Astrocyte (in vitro differentiated cells and primary cell): ENCODE results near the gene ZCCHC3. TPM values are rescaled to one million over a fixed set of nuclear protein-coding genes. Genes with fewer than 3 reads are reported as not detected.

ENCODE experiments used
- DNase-seq: peaks from one replicate; pipeline ENCODE4 v3.0.0-alpha.2; 2010; ENCODE audit warnings: low read depth
- FAIRE-seq: peaks from 2 replicates; lab custom pipeline; 2011; peaks lifted over from hg19 to GRCh38; lab: Jason Lieb, UNC
- H2AFZ ChIP-seq: 2 replicates; pipeline ENCODE4 v1.6.0; 2012; ENCODE audit warnings: low read depth, low read length, inconsistent platforms
- H3K27ac ChIP-seq: 2 replicates; pipeline ENCODE4 v1.5.1; 2011; ENCODE audit warnings: low read depth, low read length, inconsistent platforms
- H3K27me3 ChIP-seq: 2 replicates; pipeline ENCODE4 v1.6.0; 2011; ENCODE audit warnings: low read length, inconsistent platforms; ENCODE audit not compliant: insufficient read depth
- H3K36me3 ChIP-seq: 2 replicates; pipeline ENCODE4 v1.5.1; 2011; ENCODE audit warnings: low read length, inconsistent platforms; ENCODE audit not compliant: insufficient read depth
- H3K4me1 ChIP-seq: 2 replicates; pipeline ENCODE4 v1.5.1; 2011; ENCODE audit warnings: low read length, inconsistent platforms; ENCODE audit not compliant: insufficient read depth
- H3K4me2 ChIP-seq: 2 replicates; pipeline ENCODE4 v1.6.0; 2012; ENCODE audit warnings: low read length, inconsistent platforms
- H3K4me3 ChIP-seq: 2 replicates; pipeline ENCODE4 v1.5.1; 2011; ENCODE audit warnings: low read depth, mild to moderate bottlenecking, low read length, inconsistent platforms; ENCODE audit not compliant: insufficient read depth
- H3K79me2 ChIP-seq: 2 replicates; pipeline ENCODE4 v1.6.0; 2012; ENCODE audit warnings: mild to moderate bottlenecking, low read length, inconsistent platforms; ENCODE audit not compliant: insufficient read depth
- H3K9ac ChIP-seq: 2 replicates; pipeline ENCODE4 v1.6.0; 2012; ENCODE audit warnings: mild to moderate bottlenecking, low read length, inconsistent platforms
- H3K9me3 ChIP-seq: 2 replicates; pipeline ENCODE4 v1.5.1; 2012; ENCODE audit warnings: low read depth, mild to moderate bottlenecking, low read length, inconsistent platforms; ENCODE audit not compliant: insufficient read depth
- H4K20me1 ChIP-seq: 2 replicates; pipeline ENCODE4 v1.6.0; 2012; ENCODE audit warnings: low read length, inconsistent platforms; ENCODE audit not compliant: insufficient read depth
- H3K27ac Mint-ChIP-seq: one replicate; pipeline ENCODE4 v1.8.0; 2021; ENCODE audit warnings: mild to moderate bottlenecking, mixed read lengths; ENCODE audit not compliant: unreplicated experiment
- H3K27me3 Mint-ChIP-seq: one replicate; pipeline ENCODE4 v1.8.0; 2021; ENCODE audit warnings: low read depth, mixed read lengths; ENCODE audit not compliant: unreplicated experiment
- H3K36me3 Mint-ChIP-seq: one replicate; pipeline ENCODE4 v1.8.0; 2021; ENCODE audit warnings: low read depth, mixed read lengths; ENCODE audit not compliant: unreplicated experiment
- H3K4me1 Mint-ChIP-seq: one replicate; pipeline ENCODE4 v1.8.0; 2021; ENCODE audit warnings: low read depth, mixed read lengths; ENCODE audit not compliant: unreplicated experiment
- H3K4me3 Mint-ChIP-seq: one replicate; pipeline ENCODE4 v1.8.0; 2021; ENCODE audit warnings: mild to moderate bottlenecking, moderate library complexity, mixed read lengths; ENCODE audit not compliant: unreplicated experiment
- H3K9me3 Mint-ChIP-seq: one replicate; pipeline ENCODE4 v1.8.0; 2021; ENCODE audit warnings: mild to moderate bottlenecking, mixed read lengths; ENCODE audit not compliant: unreplicated experiment
- EZH2 ChIP-seq: IDR thresholded peaks from 2 replicates; pipeline ENCODE4 v1.6.1; 2012; ENCODE audit warnings: mild to moderate bottlenecking, low read length, inconsistent platforms; ENCODE audit not compliant: insufficient read depth
- total RNA-seq: library from RNA; stranded (reverse); gene quantifications from 2 replicates; pipeline ENCODE4 v1.2.1, GENCODE V29; 2021
- TF ChIP-seq, protein P1 (sequence below): IDR thresholded peaks from 2 replicates; pipeline ENCODE4 v1.5.1; 2011; ENCODE audit warnings: low read depth, mild to moderate bottlenecking, inconsistent platforms, low read length, moderate library complexity; ENCODE audit not compliant: insufficient read depth

The ZCCHC3 gene
- total RNA-seq, 1 donor from 2014 or later: 18.6 TPM

DNA sequence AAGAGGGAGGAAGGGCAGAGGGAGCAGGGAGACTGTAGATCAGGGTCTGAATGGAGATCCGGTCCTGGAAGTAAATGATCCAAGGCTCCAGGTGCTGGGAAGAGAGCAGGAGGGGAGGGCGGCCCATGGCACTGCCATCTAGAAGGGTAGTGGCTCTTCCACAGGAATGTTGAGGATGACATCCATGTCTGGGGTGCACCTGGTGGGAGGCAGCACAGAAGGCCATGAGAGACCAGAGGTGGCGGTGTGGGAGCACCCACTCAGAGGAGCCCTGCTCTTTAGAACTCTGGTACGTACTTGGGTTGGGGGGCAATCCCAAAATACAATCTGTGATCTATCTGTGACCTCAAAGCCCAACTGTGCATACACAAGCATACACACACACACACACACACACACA, 26.3 kb upstream of the ZCCHC3 start:
- no peak overlapping the region for H3K4me2 ChIP-seq
- H3K27me3 ChIP-seq: no peaks in the 10 kb centered on the region
- H3K27ac ChIP-seq: no peak overlapping the region
- Mint-ChIP-seq H3K4me3 (no peak overlapping the region), H3K27ac (no peak overlapping the region), H3K4me1 (no peaks in the 10 kb centered on the region), H3K27me3 (peaks cover 12% of the 10 kb centered on the region), H3K36me3 (peaks cover 15% of the 10 kb centered on the region), H3K9me3 (no peaks in the 10 kb centered on the region)
- DNase-seq (no peak), FAIRE-seq (no peak)
- no peaks in the 10 kb centered on the region for H3K36me3 ChIP-seq
- peaks cover 3% of the 10 kb centered on the region for H3K4me1 ChIP-seq
- H4K20me1 ChIP-seq: no peaks in the 10 kb centered on the region
- no peak overlapping the region for H2AFZ ChIP-seq
- H3K9me3 ChIP-seq: no peaks in the 10 kb centered on the region
- TF ChIP-seq, protein P1, sequence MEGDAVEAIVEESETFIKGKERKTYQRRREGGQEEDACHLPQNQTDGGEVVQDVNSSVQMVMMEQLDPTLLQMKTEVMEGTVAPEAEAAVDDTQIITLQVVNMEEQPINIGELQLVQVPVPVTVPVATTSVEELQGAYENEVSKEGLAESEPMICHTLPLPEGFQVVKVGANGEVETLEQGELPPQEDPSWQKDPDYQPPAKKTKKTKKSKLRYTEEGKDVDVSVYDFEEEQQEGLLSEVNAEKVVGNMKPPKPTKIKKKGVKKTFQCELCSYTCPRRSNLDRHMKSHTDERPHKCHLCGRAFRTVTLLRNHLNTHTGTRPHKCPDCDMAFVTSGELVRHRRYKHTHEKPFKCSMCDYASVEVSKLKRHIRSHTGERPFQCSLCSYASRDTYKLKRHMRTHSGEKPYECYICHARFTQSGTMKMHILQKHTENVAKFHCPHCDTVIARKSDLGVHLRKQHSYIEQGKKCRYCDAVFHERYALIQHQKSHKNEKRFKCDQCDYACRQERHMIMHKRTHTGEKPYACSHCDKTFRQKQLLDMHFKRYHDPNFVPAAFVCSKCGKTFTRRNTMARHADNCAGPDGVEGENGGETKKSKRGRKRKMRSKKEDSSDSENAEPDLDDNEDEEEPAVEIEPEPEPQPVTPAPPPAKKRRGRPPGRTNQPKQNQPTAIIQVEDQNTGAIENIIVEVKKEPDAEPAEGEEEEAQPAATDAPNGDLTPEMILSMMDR: no peak
- no peak for TF ChIP-seq EZH2
- no peak overlapping the region for H3K9ac ChIP-seq
- H3K4me3 ChIP-seq: no peak overlapping the region
- no peaks in the 10 kb centered on the region for H3K79me2 ChIP-seq

DNA sequence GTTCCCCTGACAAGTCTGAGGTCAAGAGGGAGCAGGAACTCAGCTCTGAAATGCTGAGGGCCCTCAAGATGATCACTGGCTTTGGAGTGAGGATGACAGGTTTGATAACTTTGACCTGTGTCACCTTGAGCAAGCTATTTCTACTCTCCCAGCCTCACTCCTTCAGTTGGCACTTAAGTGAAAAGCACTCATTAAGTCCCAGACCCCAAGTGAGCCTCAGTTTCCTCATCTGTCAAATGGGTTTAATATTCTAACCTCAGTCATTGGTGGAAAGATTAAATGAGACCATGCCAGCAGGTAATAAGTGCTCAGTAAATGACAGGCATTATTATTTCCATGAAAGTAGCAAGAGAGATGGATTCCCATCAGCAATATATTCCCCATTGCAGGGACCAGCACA, 25.8 kb upstream of the ZCCHC3 start:
- H4K20me1 ChIP-seq: no peaks in the 10 kb centered on the region
- DNase-seq: no peak
- FAIRE-seq: no peak
- H3K9me3 Mint-ChIP-seq: no peaks in the 10 kb centered on the region
- no peak overlapping the region for H3K27ac ChIP-seq
- H3K79me2 ChIP-seq: no peaks in the 10 kb centered on the region
- H3K27me3 ChIP-seq: no peaks in the 10 kb centered on the region
- no peaks in the 10 kb centered on the region for H3K36me3 ChIP-seq
- H3K27me3 Mint-ChIP-seq: peaks cover 10% of the 10 kb centered on the region
- H3K27ac Mint-ChIP-seq: no peak overlapping the region
- no peaks in the 10 kb centered on the region for H3K4me1 Mint-ChIP-seq
- no peak overlapping the region for H3K9ac ChIP-seq
- H3K4me3 Mint-ChIP-seq: no peak overlapping the region
- no peak overlapping the region for H2AFZ ChIP-seq
- peaks cover 20% of the 10 kb centered on the region for H3K36me3 Mint-ChIP-seq
- no peaks in the 10 kb centered on the region for H3K9me3 ChIP-seq
- H3K4me2 ChIP-seq: no peak overlapping the region
- peaks cover 3% of the 10 kb centered on the region for H3K4me1 ChIP-seq
- no peak overlapping the region for H3K4me3 ChIP-seq
- TF ChIP-seq EZH2: no peak
- TF ChIP-seq, protein P1: no peak

DNA sequence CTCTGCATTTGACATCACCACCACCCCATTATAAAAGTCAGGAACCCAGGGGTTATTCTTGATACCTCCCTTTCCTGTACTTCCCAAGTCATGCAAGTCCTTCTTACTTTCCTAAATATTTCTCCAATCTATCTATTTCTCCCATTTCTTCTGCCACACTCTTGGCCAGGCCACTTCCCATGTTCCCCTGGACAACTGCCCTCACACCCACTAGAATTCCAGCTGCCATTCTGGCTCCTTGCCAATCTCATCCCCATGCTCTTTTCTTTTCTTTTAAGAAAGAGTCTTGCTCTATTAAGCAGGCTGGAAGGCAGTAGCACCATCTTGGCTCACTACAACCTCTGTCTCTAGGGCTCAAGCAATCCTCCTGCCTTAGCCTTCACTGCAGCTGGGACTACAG, 24.7 kb upstream of the ZCCHC3 start:
- no peaks in the 10 kb centered on the region for H3K4me1 ChIP-seq
- Mint-ChIP-seq H3K4me3 (no peak overlapping the region), H3K36me3 (peaks cover 31% of the 10 kb centered on the region), H3K27me3 (peaks cover 8% of the 10 kb centered on the region), H3K4me1 (no peaks in the 10 kb centered on the region), H3K9me3 (no peaks in the 10 kb centered on the region), H3K27ac (no peak overlapping the region)
- FAIRE-seq (no peak), DNase-seq (no peak)
- no peak overlapping the region for H3K27ac ChIP-seq
- no peak overlapping the region for H2AFZ ChIP-seq
- no peak for TF ChIP-seq EZH2
- TF ChIP-seq, protein P1: no peak
- no peak overlapping the region for H3K4me2 ChIP-seq
- no peaks in the 10 kb centered on the region for H4K20me1 ChIP-seq
- H3K9ac ChIP-seq: no peak overlapping the region
- H3K4me3 ChIP-seq: no peak overlapping the region
- no peaks in the 10 kb centered on the region for H3K9me3 ChIP-seq
- no peaks in the 10 kb centered on the region for H3K79me2 ChIP-seq
- H3K36me3 ChIP-seq: no peaks in the 10 kb centered on the region
- no peaks in the 10 kb centered on the region for H3K27me3 ChIP-seq
